OCI-LY7 (cell line): ENCODE measurements around the gene IGSF9.

ENCODE experiments used
- EZH2phosphoT487 ChIP-seq: fragments of 200-600 bp; sonication (generic); IDR thresholded peaks from 2 replicates; pipeline ENCODE4 v1.6.1; 2018; ENCODE audit warnings: low read depth, borderline replicate concordance, mild to moderate bottlenecking, mixed run types, antibody characterized with exemption, low read length, moderate library complexity, mixed read lengths
- TF ChIP-seq, protein P1 (sequence below): fragments of 200-600 bp; sonication (generic); conservative IDR thresholded peaks from 2 replicates; pipeline ENCODE4 v1.5.1; 2014; ENCODE audit warnings: mild to moderate bottlenecking, antibody characterized with exemption, low read length, moderate library complexity, mixed read lengths

DNA sequence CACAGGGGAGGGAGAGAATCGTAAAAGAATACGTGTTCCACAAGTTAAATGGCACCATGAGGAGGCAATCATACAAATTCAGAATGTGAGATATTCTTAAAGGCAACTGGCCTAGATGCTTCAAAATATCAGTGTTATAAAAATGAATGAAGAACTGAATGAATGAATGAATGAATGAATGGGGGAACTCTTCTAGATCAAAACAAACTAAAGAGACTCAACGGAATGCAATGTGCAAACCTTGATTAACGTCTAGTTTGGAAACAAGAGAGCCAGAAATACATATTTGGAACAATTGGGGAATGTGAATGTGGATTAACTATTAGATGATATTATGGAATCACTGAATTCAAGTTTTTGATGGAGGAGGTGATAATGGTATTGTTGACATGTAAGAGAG is 62.3 kb downstream of the IGSF9 start:
- TF ChIP-seq, protein P1, sequence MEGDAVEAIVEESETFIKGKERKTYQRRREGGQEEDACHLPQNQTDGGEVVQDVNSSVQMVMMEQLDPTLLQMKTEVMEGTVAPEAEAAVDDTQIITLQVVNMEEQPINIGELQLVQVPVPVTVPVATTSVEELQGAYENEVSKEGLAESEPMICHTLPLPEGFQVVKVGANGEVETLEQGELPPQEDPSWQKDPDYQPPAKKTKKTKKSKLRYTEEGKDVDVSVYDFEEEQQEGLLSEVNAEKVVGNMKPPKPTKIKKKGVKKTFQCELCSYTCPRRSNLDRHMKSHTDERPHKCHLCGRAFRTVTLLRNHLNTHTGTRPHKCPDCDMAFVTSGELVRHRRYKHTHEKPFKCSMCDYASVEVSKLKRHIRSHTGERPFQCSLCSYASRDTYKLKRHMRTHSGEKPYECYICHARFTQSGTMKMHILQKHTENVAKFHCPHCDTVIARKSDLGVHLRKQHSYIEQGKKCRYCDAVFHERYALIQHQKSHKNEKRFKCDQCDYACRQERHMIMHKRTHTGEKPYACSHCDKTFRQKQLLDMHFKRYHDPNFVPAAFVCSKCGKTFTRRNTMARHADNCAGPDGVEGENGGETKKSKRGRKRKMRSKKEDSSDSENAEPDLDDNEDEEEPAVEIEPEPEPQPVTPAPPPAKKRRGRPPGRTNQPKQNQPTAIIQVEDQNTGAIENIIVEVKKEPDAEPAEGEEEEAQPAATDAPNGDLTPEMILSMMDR, result no peak
- no peak for TF ChIP-seq EZH2phosphoT487
